IMR-90 (cell line): Measurements from ENCODE around the gene TACC2. TPM values are rescaled to one million over a fixed set of nuclear protein-coding genes. Genes with fewer than 3 reads are reported as not detected.

Experiments
- ATAC-seq: fragments of 200-7000 bp; cut with Tn5 transposase; 2 replicates; pipeline ENCODE4 v1.9.1; 2020; ENCODE audit warnings: low read depth, mild to moderate bottlenecking, moderate library complexity
- BruUV-seq: library from RNA; stranded (reverse); fragments of 400-500 nt; replicated peaks from 2 replicates; lab custom pipeline; 2021; lab: Mats Ljungman, UMichigan
- CTCF ChIA-PET: fragments of 300-600 bp; formaldehyde crosslinking; extraction: SDS; loops from one replicate; lab custom pipeline; 2021; ENCODE audit warnings: antibody characterized with exemption; lab: Yijun Ruan, JAX
- POLR2A ChIA-PET: fragments of 300-600 bp; sonication (Branson Sonifier 250); formaldehyde crosslinking; loops from one replicate; lab custom pipeline; 2022; ENCODE audit warnings: antibody characterized with exemption; ENCODE audit not compliant: unreplicated experiment; lab: Charles Lee
- DNase-seq: peaks from one replicate; pipeline ENCODE4 v3.0.0; 2013
- H2AFZ ChIP-seq: replicated peaks from 2 replicates; pipeline ENCODE3; 2013; ENCODE audit warnings: low read length, mild to moderate bottlenecking; ENCODE audit not compliant: poor library complexity
- H2AK5ac ChIP-seq: 2 replicates; pipeline ENCODE4 v1.6.1; 2013; ENCODE audit warnings: low read depth, low read length, inconsistent platforms
- H2AK9ac ChIP-seq: replicated peaks from 2 replicates; pipeline ENCODE3; 2013; ENCODE audit warnings: mild to moderate bottlenecking, low read depth, low read length, moderate library complexity; ENCODE audit not compliant: poor library complexity
- H2BK120ac ChIP-seq: 2 replicates; pipeline ENCODE4 v1.6.1; 2013; ENCODE audit warnings: low read depth, low read length, inconsistent platforms
- H2BK15ac ChIP-seq: 3 replicates; pipeline ENCODE4 v1.6.1; 2013; ENCODE audit warnings: low read depth, low read length, inconsistent platforms
- H2BK20ac ChIP-seq: 2 replicates; pipeline ENCODE4 v1.6.1; 2013; ENCODE audit warnings: low read depth, mild to moderate bottlenecking, inconsistent platforms, low read length, moderate library complexity
- H2BK5ac ChIP-seq: 2 replicates; pipeline ENCODE4 v1.6.1; 2013; ENCODE audit warnings: mild to moderate bottlenecking, low read depth, low read length, inconsistent platforms; ENCODE audit not compliant: poor library complexity, severe bottlenecking
- H3K14ac ChIP-seq: replicated peaks from 2 replicates; pipeline ENCODE4 v1.6.1; 2013; ENCODE audit warnings: low read depth, low read length, inconsistent platforms
- H3K18ac ChIP-seq: 2 replicates; pipeline ENCODE4 v1.6.1; 2013; ENCODE audit warnings: low read depth, low read length, control low read depth
- H3K23ac ChIP-seq: 2 replicates; pipeline ENCODE4 v1.6.1; 2013; ENCODE audit warnings: low read depth, low read length, inconsistent platforms
- H3K27ac ChIP-seq: 2 replicates; pipeline ENCODE4 v1.5.1; 2013; ENCODE audit warnings: mild to moderate bottlenecking, control low read depth, low read length; ENCODE audit not compliant: insufficient read depth
- H3K27me3 ChIP-seq: 2 replicates; pipeline ENCODE4 v1.6.1; 2013; ENCODE audit warnings: low read length; ENCODE audit not compliant: control insufficient read depth, insufficient read depth
- H3K36me3 ChIP-seq: 2 replicates; pipeline ENCODE4 v1.6.1; 2013; ENCODE audit warnings: low read length, mixed read lengths; ENCODE audit not compliant: control insufficient read depth, insufficient read depth
- H3K4ac ChIP-seq: 2 replicates; pipeline ENCODE4 v1.6.1; 2013; ENCODE audit warnings: low read depth, low read length, inconsistent platforms
- H3K4me1 ChIP-seq: 2 replicates; pipeline ENCODE4 v1.6.1; 2013; ENCODE audit warnings: low read length, mixed read lengths; ENCODE audit not compliant: control insufficient read depth, insufficient read depth
- H3K4me2 ChIP-seq: 2 replicates; pipeline ENCODE4 v1.6.1; 2013; ENCODE audit warnings: low read depth, mild to moderate bottlenecking, control low read depth, low read length, moderate library complexity
- H3K4me3 ChIP-seq: 2 replicates; pipeline ENCODE4 v1.5.1; 2013; ENCODE audit warnings: low read depth, mild to moderate bottlenecking, control low read depth, low read length, moderate library complexity; ENCODE audit not compliant: insufficient read depth
- H3K56ac ChIP-seq: 2 replicates; pipeline ENCODE4 v1.6.1; 2013; ENCODE audit warnings: low read length, inconsistent platforms; ENCODE audit not compliant: insufficient read depth; ENCODE audit errors: extremely low read depth
- H3K79me1 ChIP-seq, 2 experiments: 2 replicates each; pipeline ENCODE4 v1.6.1; 2013; ENCODE audit warnings: low read length in 2 of 2, inconsistent platforms in 1 of 2, low read depth in 1 of 2
- H3K9ac ChIP-seq: 2 replicates; pipeline ENCODE4 v1.6.1; 2013; ENCODE audit warnings: low read depth, low read length, control low read depth
- H3K9me1 ChIP-seq: 2 replicates; pipeline ENCODE4 v1.6.1; 2013; ENCODE audit warnings: low read length, inconsistent platforms; ENCODE audit not compliant: insufficient read depth
- H3K9me3 ChIP-seq: 2 replicates; pipeline ENCODE4 v1.6.1; 2013; ENCODE audit warnings: low read length; ENCODE audit not compliant: control insufficient read depth, insufficient read depth
- H4K20me1 ChIP-seq: 2 replicates; pipeline ENCODE4 v1.6.1; 2013; ENCODE audit warnings: low read length, inconsistent platforms; ENCODE audit not compliant: insufficient read depth
- H4K5ac ChIP-seq: 2 replicates; pipeline ENCODE4 v1.6.1; 2013; ENCODE audit warnings: mild to moderate bottlenecking, low read depth, low read length, control low read depth
- H4K8ac ChIP-seq, 2 experiments: 2 replicates each; pipeline ENCODE4 v1.6.1; 2013; ENCODE audit warnings: low read depth in 2 of 2, low read length in 2 of 2, control low read depth in 1 of 2, inconsistent platforms in 1 of 2
- H4K91ac ChIP-seq: 2 replicates; pipeline ENCODE4 v1.6.1; 2013; ENCODE audit warnings: low read depth, low read length, inconsistent platforms; ENCODE audit not compliant: insufficient read depth
- BHLHE40 ChIP-seq: fragments of 150-350 bp; IDR thresholded peaks from 2 replicates; pipeline ENCODE4 v1.6.1; 2016; ENCODE audit warnings: mild to moderate bottlenecking, low read depth, low read length
- CEBPB ChIP-seq: IDR thresholded peaks from 2 replicates; pipeline ENCODE4 v1.6.1; 2012; ENCODE audit warnings: low read depth, low read length, improper control_type of control experiment
- CHD1 ChIP-seq: IDR thresholded peaks from 2 replicates; pipeline ENCODE4 v1.6.1; 2012; ENCODE audit warnings: low read depth, low read length, improper control_type of control experiment
- FOS ChIP-seq: fragments of 150-350 bp; IDR thresholded peaks from 2 replicates; pipeline ENCODE4 v1.6.1; 2016; ENCODE audit warnings: low read depth, low read length
- MAFK ChIP-seq: IDR thresholded peaks from 2 replicates; pipeline ENCODE4 v1.6.1; 2012; ENCODE audit warnings: low read depth, low read length, improper control_type of control experiment
- MAZ ChIP-seq: IDR thresholded peaks from 2 replicates; pipeline ENCODE4 v1.6.1; 2012; ENCODE audit warnings: low read depth, mild to moderate bottlenecking, low read length, improper control_type of control experiment, moderate library complexity, borderline replicate concordance
- MXI1 ChIP-seq: IDR thresholded peaks from 2 replicates; pipeline ENCODE4 v1.6.1; 2012; ENCODE audit warnings: low read depth, mild to moderate bottlenecking, low read length, moderate library complexity, borderline replicate concordance
- NFE2L2 ChIP-seq: fragments of 150-350 bp; IDR thresholded peaks from 2 replicates; pipeline ENCODE4 v1.6.1; 2016; ENCODE audit warnings: low read depth, mild to moderate bottlenecking, low read length
- POLR2A ChIP-seq: IDR thresholded peaks from 2 replicates; pipeline ENCODE4 v1.6.1; 2012; ENCODE audit warnings: mild to moderate bottlenecking, low read depth, low read length
- RAD21 ChIP-seq: IDR thresholded peaks from 2 replicates; pipeline ENCODE4 v1.6.1; 2012; ENCODE audit warnings: low read length, improper control_type of control experiment
- RCOR1 ChIP-seq: IDR thresholded peaks from 2 replicates; pipeline ENCODE4 v1.6.1; 2012; ENCODE audit warnings: mild to moderate bottlenecking, low read length, improper control_type of control experiment; ENCODE audit not compliant: insufficient replicate concordance
- RFX5 ChIP-seq: IDR thresholded peaks from 2 replicates; pipeline ENCODE4 v1.8.0; 2012; ENCODE audit warnings: low read depth, mild to moderate bottlenecking, low read length, moderate library complexity
- SMC3 ChIP-seq: fragments of 150-350 bp; IDR thresholded peaks from 2 replicates; pipeline ENCODE4 v1.6.1; 2016; ENCODE audit warnings: low read depth, mild to moderate bottlenecking, antibody characterized with exemption, low read length, moderate library complexity
- WGBS, 2 experiments: methylation state at CpG; one replicate each; pipeline versions ENCODE4 v1.1.5 to v1.1.7; 2013; ENCODE audit warnings: missing lambda C conversion rate in 2 of 2; ENCODE audit not compliant: insufficient read length in 1 of 2; ENCODE audit errors: extremely low coverage in 2 of 2; 5-methylcytosine and 5-hydroxymethylcytosine counted together
- dilution Hi-C: fragments of 300-500 bp; cut with HindIII; formaldehyde crosslinking; loops from one replicate; pipeline ENCODE4 v1.14.3; 2018; ENCODE audit warnings: low sequenced_read_pairs; ENCODE audit not compliant: unreplicated experiment
- in situ Hi-C: fragments of 300-500 bp; cut with MboI; formaldehyde crosslinking; loops from 3 replicates; pipeline ENCODE4 v1.14.3; 2019; ENCODE audit warnings: low sequenced_read_pairs, inconsistent platforms, mixed read lengths
- intact Hi-C: fragments of 100-400 bp; cut with micrococcal nuclease; formaldehyde crosslinking; loops from 2 replicates; pipeline ENCODE4 v1.10.0; 2022
- polyA plus RNA-seq, 3 experiments: library from polyadenylated mRNA; depleted of rRNA; stranded (reverse); fragments of >200 nt; gene quantifications; 2 replicates each; pipeline ENCODE4 v1.2.3, GENCODE V29; 2012; ENCODE audit warnings: low replicate concordance in 1 of 3
- total RNA-seq: library from RNA; depleted of rRNA; stranded (reverse); fragments of >200 nt; gene quantifications from 2 replicates; pipeline ENCODE4 v1.2.3, GENCODE V29; 2012
- TF ChIP-seq, protein P1 (sequence below): fragments of 150-350 bp; IDR thresholded peaks from 2 replicates; pipeline ENCODE4 v1.6.1; 2017; ENCODE audit warnings: mild to moderate bottlenecking, antibody characterized with exemption, low read length, low read depth
- TF ChIP-seq, protein P2 (sequence below): fragments of 150-350 bp; IDR thresholded peaks from 2 replicates; pipeline ENCODE4 v1.6.1; 2016; ENCODE audit warnings: low read depth, mild to moderate bottlenecking, low read length, moderate library complexity, borderline replicate concordance
- TF ChIP-seq, protein P3 (sequence below): conservative IDR thresholded peaks from 2 replicates; pipeline ENCODE4 v1.5.1; 2012; ENCODE audit warnings: mild to moderate bottlenecking, low read depth, low read length, improper control_type of control experiment

The TACC2 gene
- total and polyA plus RNA-seq, 2 of the 4 experiments (the other 2 are of a cell fraction), result 2.9 to 15.4 TPM

DNA sequence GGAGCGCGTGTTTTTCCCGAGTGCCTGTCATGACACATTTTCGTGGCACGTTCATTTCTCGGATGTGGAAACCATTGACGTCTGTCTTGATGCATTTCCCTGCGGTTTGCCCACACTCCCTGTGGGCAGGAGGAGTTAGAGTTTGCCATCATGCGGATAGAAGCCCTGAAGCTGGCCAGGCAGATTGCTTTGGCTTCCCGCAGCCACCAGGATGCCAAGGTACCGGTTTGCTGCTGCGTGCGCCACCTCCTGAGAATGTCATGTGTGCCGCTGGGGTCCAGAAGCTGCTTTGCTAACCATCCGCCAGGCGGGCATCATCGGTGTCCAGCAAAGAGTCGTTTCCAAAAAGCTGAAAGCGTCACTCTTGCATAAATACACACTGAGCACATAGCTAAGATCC, 241.3 kb downstream of the TACC2 start:
- Histone ChIP-seq H3K4me1 (peaks cover 8% of the 10 kb centered on the region; the same call in 1 of the 2 replicates), H2BK5ac (no peak overlapping the region), H3K9me1 (peaks cover 7% of the 10 kb centered on the region; the same call in 1 of the 2 replicates), H3K36me3 (peaks cover 18% of the 10 kb centered on the region; the same call in 1 of the 2 replicates), H2BK15ac (no peak overlapping the region), H2AK5ac (no peak overlapping the region), H2BK20ac (no peak overlapping the region), H3K27me3 (no peaks in the 10 kb centered on the region), H3K4ac (no peak overlapping the region), H3K4me2 (no peak overlapping the region), H3K18ac (no peak overlapping the region), H4K20me1 (no peaks in the 10 kb centered on the region), H3K23ac (no peak overlapping the region), H2BK120ac (no peak overlapping the region), H3K14ac (no peak overlapping the region), H4K91ac (no peak overlapping the region), H4K5ac (no peak overlapping the region), H3K4me3 (no peak overlapping the region), H2AFZ (no peak overlapping the region), H3K9me3 (no peaks in the 10 kb centered on the region), H3K79me1 (peaks cover 0 to 9% of the 10 kb centered on the region in 2 experiments; a peak in 1 of 4 replicates), H3K9ac (no peak overlapping the region), H3K27ac (no peak overlapping the region), H4K8ac (no peak overlapping the region), H2AK9ac (no peak overlapping the region), H3K56ac (no peak overlapping the region)
- dilution Hi-C loops (no loop called here), intact Hi-C loops (no loop called here), in situ Hi-C loops (no loop called here)
- ChIA-PET POLR2A (no interaction called here), CTCF (no interaction called here)
- no TSS peak for BruUV-seq
- 95% methylated on average over 6 of the region's 19 CpGs; no CpG with 5 or more reads in 1 of the 2 experiments for WGBS, 2 experiments
- DNase-seq (no peak), ATAC-seq (no peak)
- no peak for TF ChIP-seq RCOR1
- TF ChIP-seq CHD1, result no peak
- TF ChIP-seq, protein P1, sequence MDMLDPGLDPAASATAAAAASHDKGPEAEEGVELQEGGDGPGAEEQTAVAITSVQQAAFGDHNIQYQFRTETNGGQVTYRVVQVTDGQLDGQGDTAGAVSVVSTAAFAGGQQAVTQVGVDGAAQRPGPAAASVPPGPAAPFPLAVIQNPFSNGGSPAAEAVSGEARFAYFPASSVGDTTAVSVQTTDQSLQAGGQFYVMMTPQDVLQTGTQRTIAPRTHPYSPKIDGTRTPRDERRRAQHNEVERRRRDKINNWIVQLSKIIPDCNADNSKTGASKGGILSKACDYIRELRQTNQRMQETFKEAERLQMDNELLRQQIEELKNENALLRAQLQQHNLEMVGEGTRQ, result no peak
- no peak for TF ChIP-seq MAFK
- no peak for TF ChIP-seq NFE2L2
- no peak for TF ChIP-seq RFX5
- no peak for TF ChIP-seq SMC3
- TF ChIP-seq, protein P2, sequence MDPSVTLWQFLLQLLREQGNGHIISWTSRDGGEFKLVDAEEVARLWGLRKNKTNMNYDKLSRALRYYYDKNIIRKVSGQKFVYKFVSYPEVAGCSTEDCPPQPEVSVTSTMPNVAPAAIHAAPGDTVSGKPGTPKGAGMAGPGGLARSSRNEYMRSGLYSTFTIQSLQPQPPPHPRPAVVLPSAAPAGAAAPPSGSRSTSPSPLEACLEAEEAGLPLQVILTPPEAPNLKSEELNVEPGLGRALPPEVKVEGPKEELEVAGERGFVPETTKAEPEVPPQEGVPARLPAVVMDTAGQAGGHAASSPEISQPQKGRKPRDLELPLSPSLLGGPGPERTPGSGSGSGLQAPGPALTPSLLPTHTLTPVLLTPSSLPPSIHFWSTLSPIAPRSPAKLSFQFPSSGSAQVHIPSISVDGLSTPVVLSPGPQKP, result no peak
- no peak for TF ChIP-seq MAZ
- TF ChIP-seq RAD21, result no peak
- no peak for TF ChIP-seq CEBPB
- no peak for TF ChIP-seq BHLHE40
- TF ChIP-seq FOS, result no peak
- TF ChIP-seq MXI1, result no peak
- TF ChIP-seq, protein P3, sequence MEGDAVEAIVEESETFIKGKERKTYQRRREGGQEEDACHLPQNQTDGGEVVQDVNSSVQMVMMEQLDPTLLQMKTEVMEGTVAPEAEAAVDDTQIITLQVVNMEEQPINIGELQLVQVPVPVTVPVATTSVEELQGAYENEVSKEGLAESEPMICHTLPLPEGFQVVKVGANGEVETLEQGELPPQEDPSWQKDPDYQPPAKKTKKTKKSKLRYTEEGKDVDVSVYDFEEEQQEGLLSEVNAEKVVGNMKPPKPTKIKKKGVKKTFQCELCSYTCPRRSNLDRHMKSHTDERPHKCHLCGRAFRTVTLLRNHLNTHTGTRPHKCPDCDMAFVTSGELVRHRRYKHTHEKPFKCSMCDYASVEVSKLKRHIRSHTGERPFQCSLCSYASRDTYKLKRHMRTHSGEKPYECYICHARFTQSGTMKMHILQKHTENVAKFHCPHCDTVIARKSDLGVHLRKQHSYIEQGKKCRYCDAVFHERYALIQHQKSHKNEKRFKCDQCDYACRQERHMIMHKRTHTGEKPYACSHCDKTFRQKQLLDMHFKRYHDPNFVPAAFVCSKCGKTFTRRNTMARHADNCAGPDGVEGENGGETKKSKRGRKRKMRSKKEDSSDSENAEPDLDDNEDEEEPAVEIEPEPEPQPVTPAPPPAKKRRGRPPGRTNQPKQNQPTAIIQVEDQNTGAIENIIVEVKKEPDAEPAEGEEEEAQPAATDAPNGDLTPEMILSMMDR, result no peak
- no peak for TF ChIP-seq POLR2A
